GM12801 (cell line): ENCODE results near the gene WNT5A.

Experiments
- TF ChIP-seq, protein P1 (sequence below): IDR thresholded peaks from one replicate; pipeline ENCODE4 v1.5.1; 2011; ENCODE audit warnings: control low read depth; ENCODE audit not compliant: insufficient read length; ENCODE audit errors: extremely low read depth

The WNT5A gene

GRCh38 chr3:55490276-55490913 lies 3.3 kb upstream of the WNT5A start:
- TF ChIP-seq, protein P1, sequence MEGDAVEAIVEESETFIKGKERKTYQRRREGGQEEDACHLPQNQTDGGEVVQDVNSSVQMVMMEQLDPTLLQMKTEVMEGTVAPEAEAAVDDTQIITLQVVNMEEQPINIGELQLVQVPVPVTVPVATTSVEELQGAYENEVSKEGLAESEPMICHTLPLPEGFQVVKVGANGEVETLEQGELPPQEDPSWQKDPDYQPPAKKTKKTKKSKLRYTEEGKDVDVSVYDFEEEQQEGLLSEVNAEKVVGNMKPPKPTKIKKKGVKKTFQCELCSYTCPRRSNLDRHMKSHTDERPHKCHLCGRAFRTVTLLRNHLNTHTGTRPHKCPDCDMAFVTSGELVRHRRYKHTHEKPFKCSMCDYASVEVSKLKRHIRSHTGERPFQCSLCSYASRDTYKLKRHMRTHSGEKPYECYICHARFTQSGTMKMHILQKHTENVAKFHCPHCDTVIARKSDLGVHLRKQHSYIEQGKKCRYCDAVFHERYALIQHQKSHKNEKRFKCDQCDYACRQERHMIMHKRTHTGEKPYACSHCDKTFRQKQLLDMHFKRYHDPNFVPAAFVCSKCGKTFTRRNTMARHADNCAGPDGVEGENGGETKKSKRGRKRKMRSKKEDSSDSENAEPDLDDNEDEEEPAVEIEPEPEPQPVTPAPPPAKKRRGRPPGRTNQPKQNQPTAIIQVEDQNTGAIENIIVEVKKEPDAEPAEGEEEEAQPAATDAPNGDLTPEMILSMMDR: no peak

GRCh38 chr3:55489798-55490132 lies 2.7 kb upstream of the WNT5A start:
- TF ChIP-seq, protein P1: no peak

DNA sequence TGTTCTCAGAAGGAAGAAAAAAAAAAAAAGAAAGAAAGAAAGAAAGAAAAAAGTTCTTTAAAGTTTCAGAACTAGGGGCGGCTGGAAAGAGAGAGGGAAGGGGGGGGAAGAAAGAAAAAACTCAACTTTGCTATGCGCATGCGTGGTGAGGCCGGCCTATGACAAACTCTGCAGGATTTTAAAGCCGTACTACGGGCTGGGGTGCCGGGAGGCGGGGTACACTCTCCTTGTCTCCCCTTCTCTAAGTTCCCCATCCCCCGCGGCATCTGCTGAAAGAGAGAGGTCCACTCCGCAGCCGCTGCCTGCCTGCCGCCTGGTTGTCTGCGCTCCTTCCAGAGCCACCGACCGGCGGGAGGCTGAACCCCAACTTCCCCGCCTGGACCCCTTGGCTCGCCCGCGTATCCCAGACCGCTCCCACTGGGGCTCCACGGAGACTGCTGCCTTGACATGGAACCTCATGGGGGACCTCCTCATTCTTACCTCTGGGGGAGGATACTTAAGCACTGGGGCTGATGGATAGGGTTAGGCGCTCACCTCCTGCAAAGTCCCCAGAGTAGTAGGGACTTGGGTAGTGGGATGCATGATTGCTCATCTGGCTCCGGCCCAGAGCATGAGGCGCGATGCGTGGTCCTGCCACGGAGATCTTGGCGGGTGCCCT lies 1.4 kb upstream of the WNT5A start:
- TF ChIP-seq, protein P1: no peak

DNA sequence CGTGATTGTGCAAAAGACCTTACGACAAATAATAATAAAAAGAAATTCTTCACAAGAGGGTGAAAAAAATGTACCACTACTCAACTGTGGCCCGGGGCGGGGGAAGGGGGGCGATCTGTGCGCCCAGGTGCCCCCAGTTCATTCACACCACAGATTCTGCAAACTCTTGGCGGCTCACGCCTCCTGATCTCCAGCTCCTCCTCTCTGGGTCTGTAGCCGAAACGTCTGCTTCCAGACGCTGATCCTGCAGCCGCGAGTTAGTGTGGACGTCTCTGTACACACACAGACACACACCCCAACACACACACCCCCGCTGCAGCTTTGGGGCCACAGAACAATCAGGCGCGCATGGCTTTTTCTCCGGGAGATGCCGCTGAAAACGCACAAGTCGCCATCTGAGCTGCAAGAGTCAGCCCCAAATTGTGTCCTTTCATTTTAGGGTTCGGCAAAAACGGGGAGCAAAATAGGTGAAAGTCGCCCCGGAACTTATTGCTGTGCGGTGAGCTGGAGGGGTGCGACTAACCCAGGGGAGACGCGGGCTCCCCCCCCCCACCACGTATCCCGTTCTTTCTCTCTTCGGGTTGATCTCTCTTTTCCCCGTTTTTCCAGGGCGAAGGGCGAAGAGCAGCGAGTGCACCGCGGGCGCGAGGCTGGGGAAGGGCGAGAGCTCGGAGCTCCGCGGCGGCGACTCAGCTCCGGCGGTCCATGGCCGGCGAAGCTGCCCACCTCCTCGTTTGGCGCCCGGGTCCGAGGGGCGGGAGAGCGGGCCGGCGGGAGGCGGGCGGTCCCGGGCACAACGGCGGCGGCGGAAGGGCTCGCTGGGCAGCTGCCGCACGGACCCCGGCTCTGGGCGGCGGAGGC lies 505 bp upstream of the WNT5A start:
- TF ChIP-seq, protein P1: no peak

- TF ChIP-seq, protein P1: no peak
These were observed 827 bp downstream of the WNT5A start for GRCh38 chr3:55486101-55486856.

GRCh38 chr3:55484801-55485791 lies 2.0 kb downstream of the WNT5A start:
- TF ChIP-seq, protein P1: no peak
